CD8-positive, alpha-beta memory T cell (primary cell): ENCODE data around the gene CBX3. TPM values are rescaled to one million over a fixed set of nuclear protein-coding genes. Genes with fewer than 3 reads are reported as not detected.
A peak's percentile ranks its signal among the peaks of the same experiment; 100 is the strongest.
"Not testable (repeated sequence)": the region's sequence is repeated elsewhere in the genome, so short reads cannot be mapped to it uniquely, and the experiment has no call there.

ENCODE experiments used
- CTCF ChIA-PET: fragments of 350-600 bp; sonication (Branson Sonifier 250); formaldehyde crosslinking; loops from one replicate; lab custom pipeline; 2021; ENCODE audit warnings: antibody characterized with exemption; lab: Charles Lee
- POLR2A ChIA-PET: fragments of 350-600 bp; sonication (Branson Sonifier 250); formaldehyde crosslinking; loops from one replicate; lab custom pipeline; 2021; ENCODE audit warnings: antibody characterized with exemption; lab: Charles Lee
- DNase-seq, 5 donors: peaks; one replicate each; pipeline versions ENCODE4 v3.0.0 to v3.0.0-alpha.2; 2020 to 2022; ENCODE audit warnings: mixed read lengths in 1 of 5
- H3K27ac ChIP-seq: one replicate; pipeline ENCODE4 v1.7.0; 2013; ENCODE audit warnings: low read depth, mild to moderate bottlenecking, low read length, moderate library complexity
- H3K27me3 ChIP-seq: 2 replicates; pipeline ENCODE4 v1.7.0; 2013; ENCODE audit warnings: low read length, mild to moderate bottlenecking; ENCODE audit not compliant: insufficient read depth, poor library complexity, severe bottlenecking
- H3K36me3 ChIP-seq: 2 replicates; pipeline ENCODE4 v1.7.0; 2013; ENCODE audit warnings: mild to moderate bottlenecking, low read length, moderate library complexity; ENCODE audit not compliant: insufficient read depth
- H3K4me1 ChIP-seq: 2 replicates; pipeline ENCODE4 v1.7.0; 2013; ENCODE audit warnings: mild to moderate bottlenecking, low read length, moderate library complexity; ENCODE audit not compliant: insufficient read depth
- H3K4me3 ChIP-seq: 2 replicates; pipeline ENCODE4 v1.7.0; 2013; ENCODE audit warnings: mild to moderate bottlenecking, low read length
- H3K9me3 ChIP-seq: 2 replicates; pipeline ENCODE4 v1.7.0; 2013; ENCODE audit warnings: mild to moderate bottlenecking, low read length
- H3K27ac Mint-ChIP-seq, 8 donors: one replicate each; pipeline ENCODE4 v1.8.0; 2020 to 2021; ENCODE audit warnings: mixed read lengths in 8 of 8, mild to moderate bottlenecking in 6 of 8, inconsistent platforms in 3 of 8, moderate library complexity in 3 of 8
- H3K27me3 Mint-ChIP-seq, 2 donors: one replicate each; pipeline ENCODE4 v1.8.0; 2020 to 2021; ENCODE audit warnings: mixed read lengths in 2 of 2, mild to moderate bottlenecking in 1 of 2, moderate library complexity in 1 of 2
- H3K36me3 Mint-ChIP-seq, 3 donors: one replicate each; pipeline ENCODE4 v1.8.0; 2020 to 2021; ENCODE audit warnings: mixed read lengths in 3 of 3, inconsistent platforms in 1 of 3, mild to moderate bottlenecking in 1 of 3
- H3K4me1 Mint-ChIP-seq, 3 donors: one replicate each; pipeline ENCODE4 v1.8.0; 2020 to 2021; ENCODE audit warnings: mixed read lengths in 3 of 3, inconsistent platforms in 1 of 3, mild to moderate bottlenecking in 1 of 3
- H3K4me3 Mint-ChIP-seq, 7 donors: one replicate each; pipeline ENCODE4 v1.8.0; 2020 to 2021; ENCODE audit warnings: mixed read lengths in 7 of 7, mild to moderate bottlenecking in 6 of 7, moderate library complexity in 4 of 7, inconsistent platforms in 2 of 7
- H3K9me3 Mint-ChIP-seq, 5 donors: one replicate each; pipeline ENCODE4 v1.8.0; 2020 to 2022; ENCODE audit warnings: mixed read lengths in 5 of 5, mild to moderate bottlenecking in 3 of 5, moderate library complexity in 2 of 5, inconsistent platforms in 1 of 5
- polyA plus RNA-seq: library from polyadenylated mRNA; unstranded; fragments of 300-500 nt; fragmentation: Illumina TruSeq; gene quantifications from one replicate; pipeline ENCODE4 v1.2.3, GENCODE V29; 2021
- total RNA-seq, 2 experiments: library from RNA; stranded (reverse); gene quantifications; one replicate each; pipeline ENCODE4 v1.2.3, GENCODE V29; 2021

Gene CBX3
- total and polyA plus RNA-seq, 3 experiments from 2014 or later, result 107 to 296 (median 293) TPM

DNA sequence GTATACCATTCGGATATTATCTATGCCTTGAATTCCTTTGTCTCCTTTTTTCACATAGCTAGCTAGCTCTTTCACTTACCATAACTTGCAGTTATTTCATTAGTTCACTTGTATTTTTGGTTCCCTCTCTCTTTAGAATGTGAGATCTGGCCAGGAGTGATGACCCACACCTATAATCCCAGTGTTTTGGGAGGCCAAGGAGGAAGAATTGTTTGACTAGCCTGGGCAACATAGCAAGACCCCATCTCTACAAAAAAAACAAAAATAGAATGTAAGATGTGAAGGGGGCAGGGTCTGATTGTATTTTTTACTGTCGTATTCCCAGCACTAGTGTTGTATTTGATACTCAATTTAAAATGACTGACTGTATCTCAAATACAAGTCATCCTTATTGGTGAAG lies 29.9 kb upstream of the CBX3 start:
- DNase-seq, result no peak
- Mint-ChIP-seq H3K27me3 (no peaks in the 10 kb centered on the region), H3K4me1 (peaks cover 19 to 45% (median 33%) of the 10 kb centered on the region in 3 donors), H3K27ac (no peak overlapping the region), H3K36me3 (peaks cover 5 to 26% (median 10%) of the 10 kb centered on the region in 3 donors), H3K4me3 (no peak overlapping the region), H3K9me3 (no peaks in the 10 kb centered on the region)
- ChIA-PET POLR2A (no interaction called here), CTCF (no interaction called here)
- Histone ChIP-seq H3K4me1 (peaks cover 10% of the 10 kb centered on the region), H3K27me3 (no peaks in the 10 kb centered on the region), H3K9me3 (no peaks in the 10 kb centered on the region), H3K36me3 (peaks cover 4% of the 10 kb centered on the region), H3K4me3 (no peak overlapping the region), H3K27ac (no peak overlapping the region)

GRCh38 chr7:26172048-26172447 lies 29.5 kb upstream of the CBX3 start:
- H3K9me3 ChIP-seq, result no peaks in the 10 kb centered on the region
- H3K36me3 ChIP-seq, result peaks cover 4% of the 10 kb centered on the region
- H3K4me3 ChIP-seq, result no peak overlapping the region
- Mint-ChIP-seq H3K27me3 (no peaks in the 10 kb centered on the region), H3K9me3 (no peaks in the 10 kb centered on the region), H3K4me1 (peaks cover 14 to 40% (median 28%) of the 10 kb centered on the region in 3 donors), H3K36me3 (peaks cover 5 to 26% (median 10%) of the 10 kb centered on the region in 3 donors), H3K4me3 (no peak overlapping the region), H3K27ac (no peak overlapping the region)
- no peaks in the 10 kb centered on the region for H3K27me3 ChIP-seq
- POLR2A ChIA-PET, result no interaction called here
- H3K4me1 ChIP-seq, result peaks cover 6% of the 10 kb centered on the region
- DNase-seq, result no peak
- no peak overlapping the region for H3K27ac ChIP-seq
- CTCF ChIA-PET, result interaction anchor here (0.6 kb wide), 1 partner anchor 79 kb away, joined by 3 read pairs; no protein-coding TSS in a partner anchor

DNA sequence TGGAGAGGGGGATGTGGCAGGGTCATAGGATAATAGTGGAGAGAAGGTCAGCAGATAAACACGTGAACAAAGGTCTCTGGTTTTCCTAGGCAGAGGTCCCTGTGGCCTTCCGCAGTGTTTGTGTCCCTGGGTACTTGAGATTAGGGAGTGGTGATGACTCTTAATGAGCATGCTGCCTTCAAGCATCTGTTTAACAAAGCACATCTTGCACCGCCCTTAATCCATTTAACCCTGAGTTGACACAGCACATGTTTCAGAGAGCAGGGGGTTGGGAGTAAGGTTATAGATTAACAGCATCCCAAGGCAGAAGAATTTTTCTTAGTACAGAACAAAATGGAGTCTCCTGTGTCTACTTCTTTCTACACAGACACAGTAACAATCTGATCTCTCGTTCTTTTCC lies 25.6 kb upstream of the CBX3 start:
- H3K27ac Mint-ChIP-seq, H3K36me3 ChIP-seq, H3K27me3 ChIP-seq, H3K4me1 ChIP-seq, H3K9me3 ChIP-seq, H3K27ac ChIP-seq, H3K4me3 Mint-ChIP-seq, H3K27me3 Mint-ChIP-seq, DNase-seq, H3K9me3 Mint-ChIP-seq, H3K4me3 ChIP-seq: not testable (repeated sequence)
- H3K4me1 Mint-ChIP-seq, result peaks cover 20 to 41% (median 26%) of the 10 kb centered on the region in 3 donors
- ChIA-PET POLR2A (interaction anchor here (0.6 kb wide), 1 partner anchor 311 kb away, joined by 3 read pairs; no protein-coding TSS in a partner anchor), CTCF (interaction anchor here (0.8 to 1.2 kb wide), 2 partner anchors 24 to 50 kb away, joined by 3 read pairs; partner anchors contain the start of gene NFE2L3)
- peaks cover 0 to 13% (median 8%) of the 10 kb centered on the region in 3 donors for H3K36me3 Mint-ChIP-seq

GRCh38 chr7:26176696-26177095 lies 24.8 kb upstream of the CBX3 start:
- H3K27ac Mint-ChIP-seq, DNase-seq, H3K4me3 ChIP-seq, H3K9me3 ChIP-seq, POLR2A ChIA-PET, H3K36me3 ChIP-seq, H3K9me3 Mint-ChIP-seq, H3K27me3 Mint-ChIP-seq, H3K27ac ChIP-seq, H3K36me3 Mint-ChIP-seq, H3K4me1 ChIP-seq, CTCF ChIA-PET, H3K4me3 Mint-ChIP-seq, H3K27me3 ChIP-seq: not testable (repeated sequence)
- H3K4me1 Mint-ChIP-seq, result peaks cover 25 to 47% (median 31%) of the 10 kb centered on the region in 3 donors

DNA sequence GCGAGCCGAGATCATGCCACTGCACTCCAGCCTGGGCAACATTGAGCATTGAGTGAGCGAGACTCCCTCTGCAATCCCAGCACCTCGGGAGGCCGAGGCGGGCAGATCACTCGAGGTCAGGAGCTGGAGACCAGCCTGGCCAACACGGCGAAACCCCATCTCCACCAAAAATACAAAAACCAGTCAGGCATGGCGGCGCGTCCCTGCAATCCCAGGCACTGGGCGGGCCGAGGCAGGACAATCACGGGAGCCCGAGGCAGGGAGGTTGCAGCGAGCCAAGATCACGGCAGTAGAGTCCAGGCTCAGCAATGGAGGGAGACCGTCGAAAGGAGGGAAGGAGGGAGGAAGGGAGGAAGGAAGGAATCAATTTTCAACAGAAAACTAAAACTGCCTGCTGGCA lies 24.3 kb upstream of the CBX3 start:
- H3K9me3 ChIP-seq, H3K27me3 ChIP-seq, H3K4me3 Mint-ChIP-seq, H3K27me3 Mint-ChIP-seq, CTCF ChIA-PET, POLR2A ChIA-PET, H3K4me3 ChIP-seq, H3K9me3 Mint-ChIP-seq, DNase-seq, H3K36me3 ChIP-seq, H3K27ac ChIP-seq, H3K4me1 ChIP-seq, H3K36me3 Mint-ChIP-seq: not testable (repeated sequence)
- H3K27ac Mint-ChIP-seq, result peak overlapping the region in 2 of 8 donors; percentile 38 to 54
- peaks cover 30 to 53% (median 37%) of the 10 kb centered on the region in 3 donors for H3K4me1 Mint-ChIP-seq

DNA sequence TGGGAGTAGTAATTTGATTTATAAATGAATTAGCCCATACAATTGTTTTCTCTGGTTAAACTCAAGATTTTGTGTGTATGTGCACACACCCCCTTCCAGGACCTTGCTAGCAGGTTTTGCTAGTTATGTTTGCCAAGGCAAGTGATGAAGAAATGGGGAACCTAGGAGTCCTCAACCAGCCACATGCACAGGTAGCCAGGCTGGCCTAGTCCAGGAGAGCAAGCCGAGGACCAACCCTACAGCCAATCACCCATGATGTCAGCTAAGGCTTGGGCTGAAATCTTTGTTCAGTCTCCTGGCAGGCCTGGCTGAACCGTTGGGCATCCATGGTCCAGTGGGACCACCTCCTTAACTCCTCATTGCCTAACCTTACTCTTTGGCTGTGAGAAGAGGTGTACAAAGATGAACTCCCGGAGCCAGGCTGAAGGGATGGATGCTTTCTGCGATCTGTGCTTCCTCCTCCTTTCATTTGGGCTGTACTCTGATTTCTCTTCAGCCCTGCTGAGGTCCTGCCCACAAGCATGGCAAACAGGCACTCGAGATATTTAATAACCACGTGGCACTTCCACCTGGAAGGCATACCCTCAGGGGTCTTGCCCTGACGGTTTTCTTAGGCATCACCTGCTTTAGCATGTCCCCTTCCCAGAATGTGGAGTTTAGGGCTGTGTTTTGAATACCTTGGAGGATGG lies 23.1 kb upstream of the CBX3 start:
- H3K27me3 ChIP-seq, result no peaks in the 10 kb centered on the region
- H3K36me3 Mint-ChIP-seq, result peaks cover 0 to 5% (median 4%) of the 10 kb centered on the region in 3 donors
- no peaks in the 10 kb centered on the region for H3K36me3 ChIP-seq
- ChIA-PET POLR2A (interaction anchor here (0.6 kb wide), 1 partner anchor 1466 kb away, joined by 4 read pairs; no protein-coding TSS in a partner anchor), CTCF (interaction anchor here (1.5 to 2.4 kb wide), 2 partner anchors 22 to 87 kb away, joined by 8 to 9 read pairs; no protein-coding TSS in a partner anchor)
- H3K27me3 Mint-ChIP-seq, result no peaks in the 10 kb centered on the region
- no peaks in the 10 kb centered on the region for H3K9me3 ChIP-seq
- H3K4me1 Mint-ChIP-seq, result peaks cover 30 to 59% (median 39%) of the 10 kb centered on the region in 3 donors
- peaks cover 21% of the 10 kb centered on the region for H3K4me1 ChIP-seq
- no peak overlapping the region for H3K27ac ChIP-seq
- no peak overlapping the region for H3K4me3 Mint-ChIP-seq
- no peak for DNase-seq
- H3K9me3 Mint-ChIP-seq, result no peaks in the 10 kb centered on the region
- peak overlapping the region in 3 of 8 donors; percentile 39 to 78 (median 63) for H3K27ac Mint-ChIP-seq
- H3K4me3 ChIP-seq, result no peak overlapping the region

GRCh38 chr7:26179422-26179821 lies 22.1 kb upstream of the CBX3 start:
- H3K27me3 ChIP-seq, result no peaks in the 10 kb centered on the region
- CTCF ChIA-PET, result interaction anchor here (0.6 to 2.4 kb wide), 5 partner anchors 13 to 89 kb away, joined by 3 to 9 read pairs (median 5); no protein-coding TSS in a partner anchor

More at GRCh38 chr7:26179422-26179821, 22.1 kb upstream of the CBX3 start:
- DNase-seq, result no peak
- H3K4me3 ChIP-seq, result no peak overlapping the region
- H3K4me1 ChIP-seq, result peaks cover 21% of the 10 kb centered on the region
- POLR2A ChIA-PET, result interaction anchor here (1.0 to 1.2 kb wide), 3 partner anchors 16 to 22 kb away, joined by 3 to 4 read pairs (median 4); partner anchors contain the start of gene CBX3
- H3K4me3 Mint-ChIP-seq, result no peak overlapping the region
- H3K4me1 Mint-ChIP-seq, result peaks cover 33 to 60% (median 39%) of the 10 kb centered on the region in 3 donors
- no peak overlapping the region for H3K27ac ChIP-seq
- no peaks in the 10 kb centered on the region for H3K9me3 ChIP-seq
- H3K36me3 Mint-ChIP-seq, result peaks cover 1 to 6% (median 2%) of the 10 kb centered on the region in 3 donors
- no peaks in the 10 kb centered on the region for H3K36me3 ChIP-seq
- peak overlapping the region in 2 of 8 donors; percentile 38 to 84 for H3K27ac Mint-ChIP-seq
- H3K27me3 Mint-ChIP-seq, result no peaks in the 10 kb centered on the region
- H3K9me3 Mint-ChIP-seq, result no peaks in the 10 kb centered on the region
